PFSK-1 (cell line): ENCODE data around the gene SLC39A9.

ENCODE experiments used
- FOXP2 ChIP-seq: optimal IDR thresholded peaks from 2 replicates; pipeline ENCODE3; 2011; ENCODE audit warnings: borderline replicate concordance, control low read depth, inconsistent platforms; ENCODE audit not compliant: insufficient read depth; ENCODE audit errors: extremely low read length, extremely low read depth
- POLR2AphosphoS5 ChIP-seq: IDR thresholded peaks from 2 replicates; pipeline ENCODE4 v1.6.1; 2012; ENCODE audit warnings: low read depth, mild to moderate bottlenecking, control low read depth, low read length, moderate library complexity
- REST ChIP-seq, 2 experiments: IDR thresholded peaks; 2 replicates each; pipeline versions ENCODE4 v1.6.1 to v1.8.0; 2011 to 2012; ENCODE audit warnings: low read depth in 2 of 2, low read length in 2 of 2, control low read depth in 1 of 2, inconsistent platforms in 1 of 2, mild to moderate bottlenecking in 1 of 2, moderate library complexity in 1 of 2; ENCODE audit not compliant: insufficient read depth in 1 of 2
- SIN3A ChIP-seq: IDR thresholded peaks from 2 replicates; pipeline ENCODE4 v1.6.1; 2012; ENCODE audit warnings: mild to moderate bottlenecking, low read length, moderate library complexity, borderline replicate concordance; ENCODE audit not compliant: insufficient read depth
- TAF1 ChIP-seq: IDR thresholded peaks from 2 replicates; pipeline ENCODE4 v1.6.1; 2012; ENCODE audit warnings: low read length, control low read depth, borderline replicate concordance; ENCODE audit not compliant: insufficient read depth

SLC39A9 gene

GRCh38 chr14:69500096-69500495 is 101.6 kb downstream of the SLC39A9 start:
- no peak for TF ChIP-seq POLR2AphosphoS5
- no peak for TF ChIP-seq SIN3A
- no peak for TF ChIP-seq FOXP2
- TF ChIP-seq TAF1, result no peak
- TF ChIP-seq REST (IDR thresholded peaks at IDR 0.05; ENCODE audit: insufficient read depth in 1 of 2, low read depth in 2 of 2, low read length in 2 of 2), result no peak

- TF ChIP-seq SIN3A (no peak), TAF1 (no peak), POLR2AphosphoS5 (no peak), REST (IDR thresholded peaks at IDR 0.05; ENCODE audit: insufficient read depth in 1 of 2, low read depth in 2 of 2, low read length in 2 of 2) (no peak), FOXP2 (no peak)
These were observed 102.2 kb downstream of the SLC39A9 start for GRCh38 chr14:69500736-69501135.

- TF ChIP-seq REST (IDR thresholded peaks at IDR 0.05; ENCODE audit: insufficient read depth in 1 of 2, low read depth in 2 of 2, low read length in 2 of 2) (no peak), POLR2AphosphoS5 (no peak), SIN3A (no peak), FOXP2 (no peak)
These were observed 102.9 kb downstream of the SLC39A9 start for GRCh38 chr14:69501423-69501838.

GRCh38 chr14:69504775-69505174 is 106.3 kb downstream of the SLC39A9 start:
- TF ChIP-seq TAF1 (no peak), REST (IDR thresholded peaks at IDR 0.05; ENCODE audit: insufficient read depth in 1 of 2, low read depth in 2 of 2, low read length in 2 of 2) (no peak), POLR2AphosphoS5 (no peak), FOXP2 (no peak), SIN3A (no peak)
